Ovary (tissue), 3 donors: ENCODE measurements around the gene PAQR8.

Experiments
- POLR2A ChIP-seq: fragments of 450-650 bp; IDR thresholded peaks from one replicate; pipeline ENCODE4 v1.6.1; 2017; ENCODE audit warnings: antibody characterized with exemption, mild to moderate bottlenecking, moderate library complexity
- TF ChIP-seq, protein P1 (sequence below), 3 donors: fragments of 450-650 bp in 2 of 3; fragments of 200-600 bp in 1 of 3; IDR thresholded peaks; one replicate each; pipeline versions ENCODE4 v1.5.1 to v1.8.0; 2016 to 2022; ENCODE audit warnings: antibody characterized with exemption in 3 of 3, mild to moderate bottlenecking in 1 of 3
- donor health status: DM: no; HTN: no; CAD: no.

DNA sequence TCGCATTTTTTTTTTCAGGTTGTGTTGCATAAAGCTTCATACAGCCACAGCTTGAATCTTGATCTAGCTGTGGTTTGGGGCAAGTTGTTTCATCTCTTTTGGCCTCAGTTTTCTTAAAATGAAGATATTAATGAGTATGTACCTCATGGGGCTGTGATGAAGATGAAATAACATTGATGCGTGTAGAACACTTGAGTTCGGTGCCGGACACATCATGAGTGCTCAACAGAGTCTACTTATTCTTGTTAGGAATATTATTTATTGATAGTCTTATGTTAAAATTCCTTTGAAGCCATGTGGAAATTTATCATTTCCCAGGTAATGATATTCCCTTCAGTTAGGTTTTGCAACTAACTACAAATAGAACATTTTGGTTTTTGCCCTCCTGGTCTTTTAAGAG lies 3.4 kb downstream of the PAQR8 start:
- TF ChIP-seq, protein P1, sequence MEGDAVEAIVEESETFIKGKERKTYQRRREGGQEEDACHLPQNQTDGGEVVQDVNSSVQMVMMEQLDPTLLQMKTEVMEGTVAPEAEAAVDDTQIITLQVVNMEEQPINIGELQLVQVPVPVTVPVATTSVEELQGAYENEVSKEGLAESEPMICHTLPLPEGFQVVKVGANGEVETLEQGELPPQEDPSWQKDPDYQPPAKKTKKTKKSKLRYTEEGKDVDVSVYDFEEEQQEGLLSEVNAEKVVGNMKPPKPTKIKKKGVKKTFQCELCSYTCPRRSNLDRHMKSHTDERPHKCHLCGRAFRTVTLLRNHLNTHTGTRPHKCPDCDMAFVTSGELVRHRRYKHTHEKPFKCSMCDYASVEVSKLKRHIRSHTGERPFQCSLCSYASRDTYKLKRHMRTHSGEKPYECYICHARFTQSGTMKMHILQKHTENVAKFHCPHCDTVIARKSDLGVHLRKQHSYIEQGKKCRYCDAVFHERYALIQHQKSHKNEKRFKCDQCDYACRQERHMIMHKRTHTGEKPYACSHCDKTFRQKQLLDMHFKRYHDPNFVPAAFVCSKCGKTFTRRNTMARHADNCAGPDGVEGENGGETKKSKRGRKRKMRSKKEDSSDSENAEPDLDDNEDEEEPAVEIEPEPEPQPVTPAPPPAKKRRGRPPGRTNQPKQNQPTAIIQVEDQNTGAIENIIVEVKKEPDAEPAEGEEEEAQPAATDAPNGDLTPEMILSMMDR (IDR thresholded peaks at IDR 0.05) = no peak
- no peak for TF ChIP-seq POLR2A
